Right atrium auricular region (tissue), 2 donors: ENCODE measurements around the gene ARHGEF7. TPM values are rescaled to one million over a fixed set of nuclear protein-coding genes. Genes with fewer than 3 reads are reported as not detected.

ENCODE experiments used
- DNase-seq: peaks from one replicate; pipeline ENCODE4 v3.0.0-alpha.2; 2019; ENCODE audit warnings: low spot score
- H3K27ac ChIP-seq, 2 donors: fragments of 200-600 bp; sonication (generic); 1 replicate in 1 of 2; 2 replicates in 1 of 2; pipeline ENCODE4 v1.5.1; 2016 to 2019
- H3K27me3 ChIP-seq, 2 donors: fragments of 200-600 bp; sonication (generic); one replicate each; pipeline versions ENCODE4 v1.5.1 to v1.6.0; 2017 to 2019
- H3K36me3 ChIP-seq: fragments of 200-600 bp; sonication (generic); one replicate; pipeline ENCODE4 v1.5.1; 2016
- H3K4me1 ChIP-seq, 2 donors: fragments of 200-600 bp; sonication (generic); one replicate each; pipeline versions ENCODE4 v1.5.1 to v1.6.0; 2017 to 2019
- H3K4me3 ChIP-seq, 2 donors: fragments of 200-600 bp; sonication (generic); 1 replicate in 1 of 2; 2 replicates in 1 of 2; pipeline ENCODE4 v1.5.1; 2017 to 2019; ENCODE audit warnings: mild to moderate bottlenecking in 1 of 2, moderate library complexity in 1 of 2
- H3K9me3 ChIP-seq, 2 donors: fragments of 200-600 bp; sonication (generic); one replicate each; pipeline ENCODE4 v1.5.1; 2019
- CTCF ChIP-seq, 2 donors: fragments of 200-600 bp; sonication (generic); IDR thresholded peaks; one replicate each; pipeline ENCODE4 v1.5.1; 2019; ENCODE audit warnings: antibody characterized with exemption in 2 of 2
- total RNA-seq, 2 donors: library from RNA; depleted of rRNA; stranded (reverse); fragments of >200 nt; gene quantifications; one replicate each; pipeline ENCODE4 v1.1.0, GENCODE V29; 2016

ARHGEF7 gene
- total RNA-seq, 2 donors from 2014 or later, result 27.8 to 36.9 TPM

- H3K4me3 ChIP-seq, result no peak overlapping the region
- H3K9me3 ChIP-seq, result no peaks in the 10 kb centered on the region
- no peaks in the 10 kb centered on the region for H3K36me3 ChIP-seq
- peaks cover 0 to 31% of the 10 kb centered on the region in 2 donors for H3K4me1 ChIP-seq
- no peak for TF ChIP-seq CTCF (IDR thresholded peaks at IDR 0.05)
- no peak for DNase-seq
- no peaks in the 10 kb centered on the region for H3K27me3 ChIP-seq
- H3K27ac ChIP-seq, result no peak overlapping the region
Measured at GRCh38 chr13:111232191-111232590, 117.1 kb downstream of the ARHGEF7 start.

GRCh38 chr13:111233080-111233479 is 118.0 kb downstream of the ARHGEF7 start:
- Histone ChIP-seq H3K36me3 (no peaks in the 10 kb centered on the region), H3K9me3 (no peaks in the 10 kb centered on the region), H3K4me1 (peaks cover 0 to 31% of the 10 kb centered on the region in 2 donors), H3K27ac (no peak overlapping the region), H3K4me3 (no peak overlapping the region), H3K27me3 (no peaks in the 10 kb centered on the region)
- no peak for DNase-seq
- TF ChIP-seq CTCF (IDR thresholded peaks at IDR 0.05), result no peak

GRCh38 chr13:111239764-111240670 is 124.9 kb downstream of the ARHGEF7 start:
- no peak overlapping the region for H3K27ac ChIP-seq
- no peaks in the 10 kb centered on the region for H3K9me3 ChIP-seq
- DNase-seq, result no peak
- no peaks in the 10 kb centered on the region for H3K4me1 ChIP-seq
- no peak overlapping the region for H3K4me3 ChIP-seq
- no peaks in the 10 kb centered on the region for H3K27me3 ChIP-seq
- peaks cover 14% of the 10 kb centered on the region for H3K36me3 ChIP-seq
- no peak for TF ChIP-seq CTCF (IDR thresholded peaks at IDR 0.05)

GRCh38 chr13:111241006-111241755 is 126.1 kb downstream of the ARHGEF7 start:
- no peaks in the 10 kb centered on the region for H3K9me3 ChIP-seq
- H3K27me3 ChIP-seq, result no peaks in the 10 kb centered on the region
- peaks cover 23% of the 10 kb centered on the region for H3K36me3 ChIP-seq
- peak overlapping the region in 1 of 2 donors; percentile 4 for H3K27ac ChIP-seq
- H3K4me1 ChIP-seq, result no peaks in the 10 kb centered on the region
- no peak overlapping the region for H3K4me3 ChIP-seq
- no peak for TF ChIP-seq CTCF (IDR thresholded peaks at IDR 0.05)
- DNase-seq, result no peak

GRCh38 chr13:111241862-111242261 is 126.8 kb downstream of the ARHGEF7 start:
- Histone ChIP-seq H3K27ac (no peak overlapping the region), H3K36me3 (peaks cover 23% of the 10 kb centered on the region)

More at GRCh38 chr13:111241862-111242261, 126.8 kb downstream of the ARHGEF7 start:
- no peak for TF ChIP-seq CTCF (IDR thresholded peaks at IDR 0.05)
- DNase-seq, result no peak
- Histone ChIP-seq H3K27me3 (no peaks in the 10 kb centered on the region), H3K9me3 (no peaks in the 10 kb centered on the region), H3K4me3 (no peak overlapping the region), H3K4me1 (no peaks in the 10 kb centered on the region)
